Natural killer cell (primary cell): Measurements from ENCODE around the gene CHSY3. TPM values are rescaled to one million over a fixed set of nuclear protein-coding genes. Genes with fewer than 3 reads are reported as not detected.

Experiments
- ATAC-seq, 3 donors: fragments of 150-1000 bp in 2 of 3; fragments of 200-7000 bp in 1 of 3; cut with Tn5 transposase; 1 replicate in 1 of 3; 2 replicates in 2 of 3; pipeline ENCODE4 v1.10.0; 2021; ENCODE audit warnings: mild to moderate bottlenecking in 2 of 3, moderate library complexity in 2 of 3
- DNase-seq, 2 donors: peaks; one replicate each; pipeline versions ENCODE4 v3.0.0 to v3.0.0-alpha.2; 2013 to 2021; ENCODE audit warnings: mixed read lengths in 1 of 2
- H3K27ac ChIP-seq: one replicate; pipeline ENCODE4 v1.5.1; 2013; ENCODE audit warnings: mild to moderate bottlenecking, low read length
- H3K27me3 ChIP-seq: one replicate; pipeline ENCODE4 v1.6.1; 2013; ENCODE audit warnings: low read length; ENCODE audit not compliant: control insufficient read depth, insufficient read depth
- H3K36me3 ChIP-seq: one replicate; pipeline ENCODE4 v1.6.1; 2013; ENCODE audit warnings: low read length; ENCODE audit not compliant: control insufficient read depth, insufficient read depth
- H3K4me1 ChIP-seq: one replicate; pipeline ENCODE4 v1.6.1; 2013; ENCODE audit warnings: low read length; ENCODE audit not compliant: control insufficient read depth, insufficient read depth
- H3K4me3 ChIP-seq: one replicate; pipeline ENCODE4 v1.5.1; 2013; ENCODE audit warnings: low read length
- H3K9me3 ChIP-seq: one replicate; pipeline ENCODE4 v1.6.1; 2013; ENCODE audit warnings: low read length; ENCODE audit not compliant: control insufficient read depth, insufficient read depth
- H3K27ac Mint-ChIP-seq, 2 donors: one replicate each; pipeline ENCODE4 v1.8.0; 2022; ENCODE audit warnings: mild to moderate bottlenecking in 2 of 2, mixed read lengths in 2 of 2, moderate library complexity in 1 of 2
- H3K27me3 Mint-ChIP-seq, 2 donors: one replicate each; pipeline ENCODE4 v1.8.0; 2022; ENCODE audit warnings: low read depth in 2 of 2, mixed read lengths in 2 of 2
- H3K36me3 Mint-ChIP-seq: one replicate; pipeline ENCODE4 v1.8.0; 2022; ENCODE audit warnings: mixed read lengths
- H3K4me1 Mint-ChIP-seq, 2 donors: one replicate each; pipeline ENCODE4 v1.8.0; 2022; ENCODE audit warnings: mixed read lengths in 2 of 2
- H3K4me3 Mint-ChIP-seq: one replicate; pipeline ENCODE4 v1.8.0; 2022; ENCODE audit warnings: mild to moderate bottlenecking, moderate library complexity, mixed read lengths
- H3K9me3 Mint-ChIP-seq, 2 donors: one replicate each; pipeline ENCODE4 v1.8.0; 2022; ENCODE audit warnings: mixed read lengths in 2 of 2
- WGBS: methylation state at CpG from one replicate; pipeline ENCODE4 v1.1.7; 2013; ENCODE audit warnings: missing lambda C conversion rate; ENCODE audit not compliant: insufficient coverage; 5-methylcytosine and 5-hydroxymethylcytosine counted together
- intact Hi-C: fragments of 100-400 bp; cut with micrococcal nuclease; formaldehyde crosslinking; loops from one replicate; pipeline ENCODE4 v1.14.2; 2022
- total RNA-seq, 4 donors: library from RNA; stranded (reverse); fragments of 120-200 nt in 1 of 4; gene quantifications; one replicate each; pipeline versions ENCODE4 v1.2.3 to v1.2.4, GENCODE V29; 2013 to 2022
- TF ChIP-seq, protein P1 (sequence below): fragments of 200-600 bp; IDR thresholded peaks from one replicate; pipeline ENCODE4 v1.8.0; 2022; ENCODE audit warnings: antibody characterized with exemption

The CHSY3 gene
- total RNA-seq, 3 donors from 2014 or later (not counting 1 experiment from before 2014, with no cell fraction given), result 0.18 to 2.3 (median 2.3) TPM

DNA sequence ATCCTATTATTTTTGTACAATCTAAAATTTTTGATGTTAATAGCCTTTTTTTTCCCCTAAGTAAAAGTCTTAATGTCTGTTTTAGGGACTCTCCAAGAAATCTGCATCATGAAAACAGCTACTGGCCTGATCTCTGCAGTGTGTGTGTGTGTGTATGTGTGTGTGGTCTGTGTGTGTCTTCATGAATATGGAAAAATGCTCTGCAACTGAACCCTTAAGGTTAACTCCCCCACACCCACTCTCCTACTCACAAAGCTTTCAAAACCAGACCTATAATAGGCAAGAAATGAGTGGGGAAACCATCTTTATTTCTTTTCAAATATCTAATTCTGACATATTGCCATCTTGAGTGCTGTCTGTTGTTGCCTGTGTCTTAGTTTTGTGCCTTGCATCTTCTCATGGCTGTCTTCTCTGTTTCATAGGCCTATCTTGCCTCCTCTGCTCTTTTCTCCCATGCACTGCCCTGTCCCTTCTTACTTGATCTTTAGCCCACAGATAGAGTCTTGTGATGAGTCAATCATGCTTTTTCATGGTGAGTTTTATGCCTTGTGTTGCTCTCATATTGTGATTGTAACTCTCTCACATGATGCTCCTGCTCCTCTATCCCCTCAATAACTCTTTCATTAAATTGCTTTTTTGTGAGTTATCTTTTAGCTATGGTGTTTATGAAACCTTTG, 68.3 kb downstream of the CHSY3 start:
- Histone ChIP-seq H3K4me1 (no peaks in the 10 kb centered on the region), H3K27me3 (no peaks in the 10 kb centered on the region), H3K4me3 (no peak overlapping the region), H3K36me3 (no peaks in the 10 kb centered on the region), H3K9me3 (no peaks in the 10 kb centered on the region), H3K27ac (no peak overlapping the region)
- intact Hi-C loops, result no loop called here
- DNase-seq (no peak), ATAC-seq (no peak)
- H3K27ac Mint-ChIP-seq, result no peak overlapping the region
- H3K9me3 Mint-ChIP-seq, result peaks cover 0 to 2% of the 10 kb centered on the region in 2 donors
- no peaks in the 10 kb centered on the region for H3K27me3 Mint-ChIP-seq
- no peaks in the 10 kb centered on the region for H3K36me3 Mint-ChIP-seq
- no peak overlapping the region for H3K4me3 Mint-ChIP-seq
- TF ChIP-seq, protein P1, sequence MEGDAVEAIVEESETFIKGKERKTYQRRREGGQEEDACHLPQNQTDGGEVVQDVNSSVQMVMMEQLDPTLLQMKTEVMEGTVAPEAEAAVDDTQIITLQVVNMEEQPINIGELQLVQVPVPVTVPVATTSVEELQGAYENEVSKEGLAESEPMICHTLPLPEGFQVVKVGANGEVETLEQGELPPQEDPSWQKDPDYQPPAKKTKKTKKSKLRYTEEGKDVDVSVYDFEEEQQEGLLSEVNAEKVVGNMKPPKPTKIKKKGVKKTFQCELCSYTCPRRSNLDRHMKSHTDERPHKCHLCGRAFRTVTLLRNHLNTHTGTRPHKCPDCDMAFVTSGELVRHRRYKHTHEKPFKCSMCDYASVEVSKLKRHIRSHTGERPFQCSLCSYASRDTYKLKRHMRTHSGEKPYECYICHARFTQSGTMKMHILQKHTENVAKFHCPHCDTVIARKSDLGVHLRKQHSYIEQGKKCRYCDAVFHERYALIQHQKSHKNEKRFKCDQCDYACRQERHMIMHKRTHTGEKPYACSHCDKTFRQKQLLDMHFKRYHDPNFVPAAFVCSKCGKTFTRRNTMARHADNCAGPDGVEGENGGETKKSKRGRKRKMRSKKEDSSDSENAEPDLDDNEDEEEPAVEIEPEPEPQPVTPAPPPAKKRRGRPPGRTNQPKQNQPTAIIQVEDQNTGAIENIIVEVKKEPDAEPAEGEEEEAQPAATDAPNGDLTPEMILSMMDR, result no peak
- no peaks in the 10 kb centered on the region for H3K4me1 Mint-ChIP-seq

DNA sequence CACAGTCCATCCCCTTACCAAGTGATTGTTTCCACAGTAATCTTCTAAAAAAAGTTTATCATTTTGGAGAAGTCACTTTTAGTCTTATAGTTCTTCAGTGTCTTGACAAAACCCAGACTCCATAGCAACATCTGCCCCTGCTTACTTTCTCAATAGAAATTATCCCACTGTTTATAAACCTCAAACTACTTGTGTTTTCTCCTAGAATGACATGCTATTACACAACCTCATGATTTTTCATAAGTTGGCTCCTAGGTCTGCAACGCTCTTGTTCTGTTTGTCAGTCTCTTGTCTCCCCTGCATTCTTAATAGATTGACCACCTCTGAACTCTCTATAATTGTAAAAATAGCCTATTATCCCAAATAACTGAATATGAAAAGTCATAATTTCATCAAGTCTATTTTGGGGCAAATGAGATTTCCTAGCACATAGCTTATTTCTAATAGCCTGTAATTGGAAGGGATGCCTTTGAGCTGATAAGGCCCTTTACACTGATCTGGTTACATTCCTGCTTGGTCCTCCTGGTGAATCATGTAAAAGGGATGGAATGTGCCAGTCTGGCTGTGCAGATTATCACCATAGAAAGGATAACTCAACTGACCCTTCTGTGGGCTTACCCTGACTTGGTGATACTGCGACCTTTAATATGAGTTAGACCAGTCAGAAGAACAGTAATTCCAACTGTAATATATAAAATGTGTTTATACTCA, 69.6 kb downstream of the CHSY3 start:
- no peaks in the 10 kb centered on the region for H3K36me3 Mint-ChIP-seq
- H3K4me1 Mint-ChIP-seq, result no peaks in the 10 kb centered on the region
- no peak overlapping the region for H3K4me3 Mint-ChIP-seq
- Histone ChIP-seq H3K27me3 (no peaks in the 10 kb centered on the region), H3K4me3 (no peak overlapping the region), H3K9me3 (no peaks in the 10 kb centered on the region), H3K27ac (no peak overlapping the region), H3K4me1 (no peaks in the 10 kb centered on the region), H3K36me3 (no peaks in the 10 kb centered on the region)
- 94% methylated on average over 1 of the region's 2 CpGs for WGBS
- intact Hi-C loops, result no loop called here
- H3K27me3 Mint-ChIP-seq, result no peaks in the 10 kb centered on the region
- ATAC-seq (no peak), DNase-seq (no peak)
- H3K27ac Mint-ChIP-seq, result no peak overlapping the region
- H3K9me3 Mint-ChIP-seq, result peaks cover 0 to 2% of the 10 kb centered on the region in 2 donors
- TF ChIP-seq, protein P1, result no peak

DNA sequence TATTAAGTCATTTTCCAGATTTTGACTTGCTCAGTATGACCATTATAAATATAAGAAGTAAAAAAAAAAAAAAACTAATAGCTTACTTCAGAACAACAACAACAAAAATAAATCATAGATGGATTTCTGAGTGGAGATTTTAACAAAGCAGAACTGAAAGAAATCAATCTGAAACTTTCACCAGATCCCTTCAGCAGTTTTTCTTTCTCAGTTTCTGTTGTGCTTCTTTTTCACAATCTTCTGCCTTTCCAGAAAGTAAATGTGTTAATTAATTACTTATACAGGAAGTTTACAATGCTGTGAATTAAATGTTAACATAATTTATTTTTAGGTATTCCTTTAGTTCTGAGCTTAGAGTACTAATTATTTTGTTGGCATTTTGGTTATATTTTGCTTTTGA, 73.5 kb downstream of the CHSY3 start:
- ATAC-seq, result no peak
- no peak overlapping the region for H3K4me3 Mint-ChIP-seq
- TF ChIP-seq, protein P1, result no peak
- intact Hi-C loops, result no loop called here
- H3K4me3 ChIP-seq, result no peak overlapping the region
- H3K36me3 ChIP-seq, result no peaks in the 10 kb centered on the region
- H3K9me3 ChIP-seq, result no peaks in the 10 kb centered on the region
- H3K27me3 ChIP-seq, result no peaks in the 10 kb centered on the region
- no peaks in the 10 kb centered on the region for H3K4me1 ChIP-seq
- H3K36me3 Mint-ChIP-seq, result no peaks in the 10 kb centered on the region
- peaks cover 7% of the 10 kb centered on the region in 2 donors for H3K9me3 Mint-ChIP-seq
- DNase-seq, result no peak
- H3K4me1 Mint-ChIP-seq, result no peaks in the 10 kb centered on the region
- no peaks in the 10 kb centered on the region for H3K27me3 Mint-ChIP-seq
- no peak overlapping the region for H3K27ac ChIP-seq
- no peak overlapping the region for H3K27ac Mint-ChIP-seq
